Spleen (tissue), 11 donors: ENCODE results near the gene SCRN1. TPM values are rescaled to one million over a fixed set of nuclear protein-coding genes. Genes with fewer than 3 reads are reported as not detected.

Experiments used
- DNase-seq: peaks from one replicate; pipeline ENCODE4 v3.0.0-alpha.2; 2020
- H3K27ac ChIP-seq, 8 donors: fragments of 200-600 bp; sonication (generic) in 7 of 8; 1 replicate in 4 of 8; 2 replicates in 4 of 8; pipeline versions ENCODE4 v1.5.0 to v1.8.0; 2016 to 2021; ENCODE audit warnings: inconsistent platforms in 4 of 8, mild to moderate bottlenecking in 4 of 8, moderate library complexity in 1 of 8
- H3K27me3 ChIP-seq, 7 donors: fragments of 200-600 bp; sonication (generic) in 6 of 7; replicated peaks in 1 of 7; 1 replicate in 4 of 7; 2 replicates in 3 of 7; pipeline versions ENCODE4 v1.5.0 to v1.8.0; 2016 to 2021; ENCODE audit warnings: inconsistent platforms in 3 of 7, mild to moderate bottlenecking in 1 of 7
- H3K36me3 ChIP-seq, 6 donors: fragments of 200-600 bp; sonication (generic) in 5 of 6; 1 replicate in 4 of 6; 2 replicates in 2 of 6; pipeline versions ENCODE4 v1.5.0 to v1.8.0; 2016 to 2021; ENCODE audit warnings: inconsistent platforms in 2 of 6
- H3K4me1 ChIP-seq, 6 donors: fragments of 200-600 bp; sonication (generic) in 5 of 6; 1 replicate in 3 of 6; 2 replicates in 3 of 6; pipeline versions ENCODE4 v1.5.0 to v1.8.0; 2016 to 2021; ENCODE audit warnings: inconsistent platforms in 3 of 6
- H3K4me3 ChIP-seq, 8 donors: fragments of 200-600 bp; sonication (generic) in 7 of 8; 1 replicate in 4 of 8; 2 replicates in 4 of 8; pipeline versions ENCODE4 v1.5.0 to v1.8.0; 2016 to 2021; ENCODE audit warnings: inconsistent platforms in 4 of 8, mild to moderate bottlenecking in 4 of 8, moderate library complexity in 2 of 8
- H3K9me3 ChIP-seq, 8 donors: fragments of 200-600 bp; sonication (generic) in 7 of 8; 1 replicate in 4 of 8; 2 replicates in 4 of 8; pipeline versions ENCODE4 v1.5.0 to v1.8.0; 2016 to 2021; ENCODE audit warnings: inconsistent platforms in 4 of 8
- POLR2A ChIP-seq, 3 donors: fragments of 450-650 bp; IDR thresholded peaks; one replicate each; pipeline ENCODE4 v1.5.1; 2017; ENCODE audit warnings: antibody characterized with exemption in 3 of 3, mild to moderate bottlenecking in 1 of 3
- POLR2AphosphoS5 ChIP-seq, 3 donors: sonication (generic); formaldehyde crosslinking; IDR thresholded peaks; one replicate each; pipeline ENCODE4 v1.5.1; 2017; ENCODE audit warnings: antibody characterized with exemption in 3 of 3
- WGBS, 5 donors: extraction: QIAGEN DNeasy Blood & Tissue Kit in 3 of 5; methylation state at CpG; one replicate each; pipeline versions ENCODE4 v1.1.5 to v1.1.7; 2013 to 2018; 5-methylcytosine and 5-hydroxymethylcytosine counted together
- intact Hi-C: fragments of 100-400 bp; cut with DNase I; formaldehyde crosslinking; loops from one replicate; pipeline ENCODE4 v1.15.0; 2023; ENCODE audit warnings: low total_unique reads
- polyA plus RNA-seq, 3 donors: library from polyadenylated mRNA; stranded (reverse); fragments of 200-250 nt; gene quantifications; one replicate each; pipeline ENCODE4 v1.2.1, GENCODE V29; 2013
- total RNA-seq, 7 donors: library from RNA; depleted of rRNA in 3 of 7; stranded (reverse); fragments of >200 nt in 3 of 7; fragmentation: NEBNext Ultra II Directional in 4 of 7; extraction: Animal tissue kit (Norgen Biotek cat#: 25700) in 4 of 7; gene quantifications; one replicate each; pipeline versions ENCODE4 v1.1.0 to v1.2.1, GENCODE V29; 2016 to 2021
- TF ChIP-seq, protein P1 (sequence below), 11 experiments: fragments of 200-600 bp in 7 of 11; fragments of 450-650 bp in 4 of 11; sonication (generic) in 4 of 11; IDR thresholded peaks in 8 of 11; conservative IDR thresholded peaks in 3 of 11; 1 replicate in 7 of 11; 2 replicates in 4 of 11; pipeline versions ENCODE4 v1.4.0 to v1.8.0; 2016 to 2021; ENCODE audit warnings: antibody characterized with exemption in 11 of 11, inconsistent platforms in 4 of 11, mild to moderate bottlenecking in 1 of 11
- donor health status: healthy with polysubstance abuse.
- donor health status: DM: no; HTN: no; CAD: no; lungs with moderate emphysema.
- donor health status: DM: no; HTN: no; CAD: no.
- donor health status: Bipolar disorder and iron deficiency.
- donor health status: healthy.
- donor health status: DM: no; HTN: no; CAD: no.
- donor health status: DM: yes; HTN: yes; CAD: no.

SCRN1 gene
- total and polyA plus RNA-seq, 10 donors = 5.4 to 27.8 (median 16.4) TPM

DNA sequence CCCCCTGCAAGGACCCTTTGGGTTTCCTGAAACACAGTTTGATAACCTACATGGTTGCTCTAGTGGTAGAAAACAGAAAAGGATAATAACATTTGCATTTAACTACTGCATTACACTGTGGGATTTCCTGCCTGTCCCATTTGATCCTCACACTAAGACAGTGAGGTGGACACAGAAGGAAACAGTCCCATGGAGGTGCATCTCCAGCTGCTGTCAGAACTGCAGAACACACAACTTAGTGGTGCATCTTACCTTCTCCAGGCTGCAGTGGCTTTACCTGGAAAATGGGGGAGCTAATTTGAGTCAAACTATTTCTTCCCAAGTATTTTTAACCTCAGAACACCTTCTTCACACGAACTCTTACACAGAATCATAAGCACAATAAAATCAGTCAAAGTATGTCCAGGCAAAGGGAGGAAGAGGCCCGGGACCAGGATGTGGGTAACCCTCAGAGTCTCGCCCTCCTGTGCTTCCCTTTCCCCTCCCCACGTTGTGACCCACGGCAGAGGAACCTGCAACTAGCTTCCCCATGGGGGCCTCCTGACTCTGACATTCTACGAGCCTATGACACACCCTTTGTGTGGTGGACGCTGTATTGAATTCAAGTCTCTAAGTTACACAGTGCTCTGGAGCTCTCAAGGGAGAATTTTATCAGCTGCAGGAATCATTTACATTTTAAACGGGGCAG, 33.7 kb downstream of the SCRN1 start:
- 13 to 23% (median 17%) methylated on average over 8 of the region's 8 CpGs for WGBS, 5 donors
- intact Hi-C loops = no loop called here
- peaks cover 9 to 23% (median 13%) of the 10 kb centered on the region in 6 donors for H3K4me1 ChIP-seq
- peaks cover 0 to 3% (median 0%) of the 10 kb centered on the region in 8 donors for H3K9me3 ChIP-seq
- peak; percentile 83 for DNase-seq
- no peak overlapping the region for H3K4me3 ChIP-seq
- no peaks in the 10 kb centered on the region for H3K27me3 ChIP-seq
- TF ChIP-seq POLR2AphosphoS5 (IDR thresholded peaks at IDR 0.05) = peak in 1 of 3 donors; percentile 38
- TF ChIP-seq POLR2A (IDR thresholded peaks at IDR 0.05) = no peak
- H3K36me3 ChIP-seq = peaks cover 0 to 35% (median 5%) of the 10 kb centered on the region in 6 donors
- no peak overlapping the region for H3K27ac ChIP-seq

DNA sequence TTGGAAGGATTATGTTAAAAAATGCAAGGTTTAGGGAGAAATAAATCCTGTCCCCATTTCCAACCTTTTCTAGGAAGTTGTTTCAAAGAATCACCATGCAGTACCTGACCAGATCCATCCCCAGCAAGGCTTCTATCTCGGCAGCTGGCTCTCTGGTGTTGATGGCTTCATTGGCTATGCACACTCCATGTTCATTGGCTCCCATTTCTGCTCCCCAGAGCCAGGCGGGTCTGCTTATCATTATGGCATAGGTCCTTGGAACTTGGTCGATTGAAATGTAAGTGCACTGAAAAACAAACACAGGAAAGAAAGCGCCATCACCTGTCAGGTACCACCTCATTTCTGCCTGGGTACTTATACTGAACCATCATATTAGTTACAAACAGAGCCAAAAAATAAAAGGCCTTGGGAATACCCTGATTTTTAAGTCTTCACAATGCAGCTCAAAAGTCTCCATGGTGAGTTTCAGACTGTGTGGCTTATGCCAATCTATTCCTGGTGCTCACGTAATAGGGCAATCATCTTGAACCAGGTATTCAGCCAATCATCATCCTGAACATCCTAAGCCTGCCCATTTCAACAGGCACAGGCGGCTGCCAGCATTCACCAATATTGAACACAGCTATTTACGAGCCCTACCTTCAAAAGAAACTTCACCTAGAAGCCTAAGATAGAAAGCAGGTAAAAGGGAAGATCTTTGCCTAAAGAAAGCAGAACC, 34.4 kb downstream of the SCRN1 start:
- intact Hi-C loops = no loop called here
- whole genome bisulfite sequencing, 5 donors = 89 to 95% (median 93%) methylated on average over 7 of the region's 7 CpGs
- peaks cover 9 to 23% (median 13%) of the 10 kb centered on the region in 6 donors for H3K4me1 ChIP-seq
- no peak overlapping the region for H3K4me3 ChIP-seq
- H3K36me3 ChIP-seq = peaks cover 0 to 42% (median 7%) of the 10 kb centered on the region in 6 donors
- TF ChIP-seq POLR2AphosphoS5 (IDR thresholded peaks at IDR 0.05) = no peak
- TF ChIP-seq POLR2A (IDR thresholded peaks at IDR 0.05) = no peak
- TF ChIP-seq, protein P1, sequence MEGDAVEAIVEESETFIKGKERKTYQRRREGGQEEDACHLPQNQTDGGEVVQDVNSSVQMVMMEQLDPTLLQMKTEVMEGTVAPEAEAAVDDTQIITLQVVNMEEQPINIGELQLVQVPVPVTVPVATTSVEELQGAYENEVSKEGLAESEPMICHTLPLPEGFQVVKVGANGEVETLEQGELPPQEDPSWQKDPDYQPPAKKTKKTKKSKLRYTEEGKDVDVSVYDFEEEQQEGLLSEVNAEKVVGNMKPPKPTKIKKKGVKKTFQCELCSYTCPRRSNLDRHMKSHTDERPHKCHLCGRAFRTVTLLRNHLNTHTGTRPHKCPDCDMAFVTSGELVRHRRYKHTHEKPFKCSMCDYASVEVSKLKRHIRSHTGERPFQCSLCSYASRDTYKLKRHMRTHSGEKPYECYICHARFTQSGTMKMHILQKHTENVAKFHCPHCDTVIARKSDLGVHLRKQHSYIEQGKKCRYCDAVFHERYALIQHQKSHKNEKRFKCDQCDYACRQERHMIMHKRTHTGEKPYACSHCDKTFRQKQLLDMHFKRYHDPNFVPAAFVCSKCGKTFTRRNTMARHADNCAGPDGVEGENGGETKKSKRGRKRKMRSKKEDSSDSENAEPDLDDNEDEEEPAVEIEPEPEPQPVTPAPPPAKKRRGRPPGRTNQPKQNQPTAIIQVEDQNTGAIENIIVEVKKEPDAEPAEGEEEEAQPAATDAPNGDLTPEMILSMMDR (IDR thresholded peaks at IDR 0.05 in 8 of 11, conservative IDR thresholded peaks at IDR 0.05 in 3 of 11) = no peak
- peaks cover 0 to 9% (median 0%) of the 10 kb centered on the region in 8 donors for H3K9me3 ChIP-seq
- DNase-seq = no peak
- H3K27ac ChIP-seq = no peak overlapping the region
- peaks cover 0 to 3% (median 0%) of the 10 kb centered on the region in 7 donors for H3K27me3 ChIP-seq

DNA sequence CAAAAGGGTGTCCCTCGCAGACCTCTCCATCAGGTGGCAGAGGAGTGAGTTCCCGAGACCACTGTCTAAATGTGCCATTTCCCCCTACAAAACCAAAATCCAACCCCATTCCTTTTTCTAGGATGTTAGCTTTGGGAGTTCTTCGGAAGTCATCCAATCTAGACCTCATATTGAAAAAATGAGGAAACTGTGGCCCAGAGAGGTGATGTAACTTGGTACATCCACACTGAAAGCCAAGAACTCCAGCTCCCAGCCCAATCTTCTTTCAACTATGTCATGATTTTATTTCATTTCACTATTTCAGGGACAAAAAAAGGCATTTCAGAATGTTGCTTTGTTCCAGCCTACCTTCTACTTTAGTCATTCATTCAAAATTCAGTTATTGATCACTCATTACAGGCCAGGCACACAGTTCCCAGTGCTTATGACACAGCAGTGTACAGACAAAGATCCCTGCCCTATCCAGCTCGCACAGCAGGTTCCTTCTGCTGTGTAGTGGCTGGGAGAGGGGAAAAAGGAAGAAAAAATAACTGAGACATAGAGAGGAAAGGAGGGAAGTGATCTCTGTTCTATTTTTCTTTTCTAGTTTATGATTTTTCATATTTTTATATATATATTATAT, 35.8 kb downstream of the SCRN1 start:
- intact Hi-C loops = no loop called here
- Histone ChIP-seq H3K27ac (no peak overlapping the region), H3K4me3 (no peak overlapping the region), H3K27me3 (peaks cover 0 to 4% (median 0%) of the 10 kb centered on the region in 7 donors), H3K4me1 (peaks cover 9 to 23% (median 13%) of the 10 kb centered on the region in 6 donors), H3K9me3 (peaks cover 0 to 9% (median 0%) of the 10 kb centered on the region in 8 donors), H3K36me3 (peaks cover 0 to 52% (median 9%) of the 10 kb centered on the region in 6 donors)
- no peak for DNase-seq
- 62 to 89% (median 77%) methylated on average over 4 of the region's 4 CpGs for WGBS, 5 donors
- TF ChIP-seq POLR2AphosphoS5 (IDR thresholded peaks at IDR 0.05) = no peak
- TF ChIP-seq, protein P1 (IDR thresholded peaks at IDR 0.05 in 8 of 11, conservative IDR thresholded peaks at IDR 0.05 in 3 of 11) = no peak
- TF ChIP-seq POLR2A (IDR thresholded peaks at IDR 0.05) = no peak

DNA sequence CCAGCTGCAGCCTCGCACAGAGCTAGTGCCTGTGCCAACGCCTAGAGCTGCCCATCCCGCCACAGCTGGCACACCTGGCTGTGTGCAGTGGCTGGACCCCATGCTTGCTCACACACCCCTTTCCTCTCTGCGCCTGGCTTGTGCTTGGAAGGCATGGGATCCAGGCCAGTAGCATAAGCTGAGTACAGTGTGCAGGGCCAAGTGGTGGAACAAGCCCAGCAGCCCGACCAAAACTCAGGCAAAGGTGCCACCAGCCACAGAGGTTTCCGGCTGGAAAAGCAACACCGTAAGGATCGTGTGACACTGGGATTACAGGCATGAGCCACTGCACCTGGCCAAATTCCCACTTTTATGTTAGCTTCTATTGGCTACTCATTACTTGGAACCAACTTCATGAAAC, 38.4 kb downstream of the SCRN1 start:
- no peak for DNase-seq
- H3K27me3 ChIP-seq = peaks cover 0 to 4% (median 0%) of the 10 kb centered on the region in 7 donors
- WGBS, 5 donors = 93 to 100% (median 98%) methylated on average over 7 to 8 of the region's 8 CpGs
- peaks cover 0 to 9% (median 0%) of the 10 kb centered on the region in 8 donors for H3K9me3 ChIP-seq
- peaks cover 6 to 9% (median 6%) of the 10 kb centered on the region in 6 donors for H3K4me1 ChIP-seq
- H3K27ac ChIP-seq = no peak overlapping the region
- H3K36me3 ChIP-seq = peaks cover 0 to 59% (median 9%) of the 10 kb centered on the region in 6 donors
- no peak overlapping the region for H3K4me3 ChIP-seq
- intact Hi-C loops = no loop called here
- TF ChIP-seq POLR2AphosphoS5 (IDR thresholded peaks at IDR 0.05) = no peak
- TF ChIP-seq, protein P1 (IDR thresholded peaks at IDR 0.05 in 8 of 11, conservative IDR thresholded peaks at IDR 0.05 in 3 of 11) = no peak
- no peak for TF ChIP-seq POLR2A (IDR thresholded peaks at IDR 0.05)
